Suppressor macrophage (primary cell): Measurements from ENCODE around the gene AGPAT4.

Experiments
- DNase-seq, 4 experiments: peaks; one replicate each; pipeline ENCODE4 v3.0.0-alpha.2; 2020 to 2022

AGPAT4 gene

DNA sequence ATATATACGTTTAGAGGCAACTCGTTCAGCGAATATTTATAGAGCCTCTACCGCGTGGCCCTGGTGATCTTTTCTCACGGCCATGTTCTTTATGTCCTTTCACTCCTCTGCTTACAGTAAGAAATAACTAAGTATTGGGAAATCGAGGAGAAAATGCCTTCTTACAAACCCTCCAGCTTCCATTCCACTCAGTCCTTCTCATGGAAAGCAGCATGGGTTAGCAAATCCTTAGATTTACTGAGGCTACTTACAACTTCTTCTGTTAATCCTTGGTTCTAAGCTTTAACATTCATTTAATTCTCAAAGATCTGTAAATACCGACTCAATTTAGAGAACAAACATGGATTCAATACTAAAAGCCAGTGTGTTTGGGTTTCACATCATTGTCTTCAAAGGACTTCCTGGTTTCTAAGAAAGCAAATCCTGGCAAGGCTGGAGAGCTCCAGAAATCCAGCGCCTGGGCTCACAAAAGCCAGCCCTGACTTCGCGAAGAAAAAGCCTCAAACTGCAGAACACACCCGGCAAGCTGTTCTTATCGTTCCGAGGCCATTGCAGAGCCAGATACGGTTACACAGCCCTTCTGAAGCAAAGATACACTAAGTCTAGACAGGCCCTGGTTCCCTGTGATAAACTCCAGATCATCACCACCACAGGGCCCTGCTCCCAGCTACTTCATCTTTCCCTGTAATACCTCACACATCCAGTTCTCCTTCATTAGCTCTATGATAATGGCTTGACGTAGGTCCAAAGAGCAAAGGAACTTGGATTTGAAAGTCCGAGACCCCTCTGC lies 19.2 kb downstream of the AGPAT4 start:
- DNase-seq = no peak

DNA sequence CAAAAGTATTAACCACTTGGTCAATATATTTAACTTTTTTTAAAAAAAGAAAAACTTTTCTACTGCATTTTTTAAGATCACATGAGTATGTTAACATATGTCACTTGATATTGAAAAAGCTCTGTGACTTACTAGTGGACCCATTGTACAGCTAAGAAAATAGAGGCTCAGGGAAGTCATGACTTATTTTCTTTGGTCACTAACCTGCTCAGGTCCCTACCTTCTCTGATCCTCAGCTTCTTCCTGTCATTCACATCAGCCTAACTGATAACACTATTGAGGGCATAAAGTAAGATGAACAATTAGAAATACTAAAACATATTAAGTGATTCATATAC lies 19.8 kb downstream of the AGPAT4 start:
- no peak for DNase-seq

DNA sequence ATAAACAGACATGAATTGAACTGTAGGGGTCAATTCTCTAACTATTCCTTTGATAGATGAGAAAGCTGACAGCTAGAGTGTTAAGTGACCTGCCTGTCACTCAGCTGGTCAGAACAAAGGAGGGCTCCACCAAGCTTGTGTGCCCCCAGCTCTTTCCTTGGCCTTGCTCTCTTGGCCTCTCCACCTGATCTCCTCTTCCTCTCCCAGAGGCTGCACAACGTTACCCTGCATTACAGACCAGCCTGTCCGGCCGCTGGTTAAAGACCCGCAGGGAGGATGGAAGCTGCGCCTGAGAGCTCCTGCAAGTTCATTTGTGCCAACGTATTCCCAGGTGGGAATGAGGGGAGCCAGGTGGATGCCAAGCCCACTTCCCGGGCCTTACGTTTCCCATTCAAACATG lies 22.5 kb downstream of the AGPAT4 start:
- no peak for DNase-seq

- DNase-seq = no peak
Observed at GRCh38 chr6:161249327-161249726, 24.5 kb downstream of the AGPAT4 start.

DNA sequence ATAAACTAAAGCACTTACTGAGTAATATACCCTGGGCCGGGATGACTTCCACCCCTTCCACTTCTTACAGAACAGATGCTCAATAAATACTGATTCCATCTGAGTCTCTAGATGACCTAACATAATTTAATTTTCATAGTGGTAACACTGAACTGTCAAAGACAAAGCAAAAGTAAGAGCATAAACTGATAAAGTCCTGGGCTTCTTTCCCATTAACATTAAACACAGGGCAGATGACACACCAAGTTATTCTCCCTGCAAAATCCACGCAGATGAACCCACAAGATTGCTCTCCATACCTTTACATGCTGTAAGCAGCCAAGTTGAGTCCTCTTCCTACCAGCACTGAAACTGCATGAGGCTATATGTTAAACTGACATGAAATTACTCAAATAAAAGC lies 27.1 kb downstream of the AGPAT4 start:
- DNase-seq = no peak

DNA sequence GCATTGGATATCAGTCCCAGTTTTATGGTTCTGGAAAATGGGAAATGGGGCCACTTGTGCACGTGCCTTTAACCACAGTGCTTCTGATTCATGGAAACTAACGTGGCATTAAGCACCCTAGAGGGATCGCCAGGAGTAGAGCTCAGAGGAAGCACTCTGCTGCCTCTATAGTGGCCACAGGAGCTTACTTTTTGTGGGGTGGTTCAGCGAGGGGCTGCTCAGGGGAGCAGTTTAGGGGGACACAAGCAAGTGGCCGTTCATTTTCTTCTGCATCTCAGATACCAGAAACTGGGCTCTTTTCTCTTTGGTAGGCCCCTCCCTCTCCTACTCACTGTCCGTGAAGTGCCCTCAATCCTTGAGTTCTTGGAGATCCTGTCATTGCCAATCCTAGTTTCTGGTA lies 28.5 kb downstream of the AGPAT4 start:
- no peak for DNase-seq

DNA sequence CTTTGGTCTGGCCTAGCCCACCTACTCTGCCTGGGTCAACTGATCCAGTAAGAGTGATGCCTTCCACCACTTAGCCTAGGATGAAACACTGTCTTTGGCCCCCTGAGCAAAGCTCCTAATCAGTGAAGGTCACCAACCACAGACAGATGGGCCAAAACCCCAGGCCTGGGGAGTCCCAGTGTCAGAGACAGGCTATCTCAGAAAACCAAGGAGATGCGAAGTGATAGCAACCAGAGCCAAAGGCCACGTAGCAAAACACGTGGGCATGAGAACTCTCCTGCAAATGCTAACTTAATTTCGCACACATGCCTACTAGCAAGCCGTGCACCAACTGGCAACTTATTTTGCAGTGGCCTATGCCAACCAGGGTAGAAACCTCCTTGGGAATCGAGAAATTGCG lies 29.1 kb downstream of the AGPAT4 start:
- no peak for DNase-seq

GRCh38 chr6:161242779-161243693 lies 30.8 kb downstream of the AGPAT4 start:
- peak; percentile 76 to 87 (median 82) for DNase-seq

DNA sequence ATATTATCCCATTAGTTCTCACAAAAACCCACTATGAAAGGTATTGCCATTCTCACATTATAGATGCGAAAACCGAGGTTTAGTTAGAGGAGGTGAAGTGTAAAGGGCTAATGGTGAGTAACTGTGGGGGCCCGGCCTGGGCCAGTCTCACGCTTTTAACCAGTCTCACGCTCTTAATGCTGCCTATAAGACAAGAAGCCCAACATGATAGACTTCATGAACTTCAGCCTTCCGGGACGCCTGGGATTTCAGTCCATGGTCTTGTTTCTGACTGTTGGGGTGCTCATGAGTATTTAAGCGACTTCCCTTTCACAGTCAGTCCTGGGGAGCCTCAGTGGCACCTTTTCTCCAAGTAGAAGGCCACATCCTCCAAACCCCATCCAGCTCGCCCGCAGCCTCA lies 31.7 kb downstream of the AGPAT4 start:
- DNase-seq = no peak

DNA sequence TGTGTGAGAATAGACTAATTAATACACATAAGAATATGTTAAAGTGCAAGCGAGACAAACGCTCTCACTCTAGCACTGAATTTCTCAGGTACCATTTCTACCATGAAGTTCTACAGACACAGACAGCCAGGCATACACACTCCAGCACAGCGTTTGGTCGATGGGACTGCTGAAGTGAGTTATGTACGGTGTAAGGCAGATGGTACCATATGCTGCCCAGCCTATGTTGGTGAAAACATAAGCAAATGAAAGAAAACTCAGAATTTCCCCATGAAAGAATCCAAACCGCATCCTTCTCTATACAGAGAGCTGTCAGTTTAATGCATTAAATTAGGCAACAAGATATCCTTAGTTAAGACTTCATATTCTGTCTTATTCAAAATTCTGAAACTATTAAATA lies 34.9 kb downstream of the AGPAT4 start:
- DNase-seq = no peak

DNA sequence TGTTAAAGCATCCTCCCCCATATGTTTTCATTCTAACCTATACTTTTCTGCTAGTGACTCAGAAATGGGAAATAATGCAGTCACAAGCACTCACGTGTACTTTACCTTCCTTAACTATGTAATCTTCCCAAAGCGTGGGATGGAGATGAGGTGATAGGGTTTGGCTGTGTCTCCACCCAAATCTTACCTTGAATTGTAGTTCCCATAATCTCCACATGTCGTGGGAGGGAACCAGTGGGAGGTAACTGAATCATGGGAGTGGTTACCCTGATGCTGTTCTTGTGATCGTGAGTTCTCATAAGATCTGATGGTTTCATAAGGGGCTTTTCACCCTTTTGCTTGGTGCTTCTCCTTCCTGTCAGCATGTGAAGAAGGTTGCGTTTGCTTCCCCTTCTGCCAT lies 35.4 kb downstream of the AGPAT4 start:
- peak; percentile 26 to 64 (median 44) for DNase-seq

DNA sequence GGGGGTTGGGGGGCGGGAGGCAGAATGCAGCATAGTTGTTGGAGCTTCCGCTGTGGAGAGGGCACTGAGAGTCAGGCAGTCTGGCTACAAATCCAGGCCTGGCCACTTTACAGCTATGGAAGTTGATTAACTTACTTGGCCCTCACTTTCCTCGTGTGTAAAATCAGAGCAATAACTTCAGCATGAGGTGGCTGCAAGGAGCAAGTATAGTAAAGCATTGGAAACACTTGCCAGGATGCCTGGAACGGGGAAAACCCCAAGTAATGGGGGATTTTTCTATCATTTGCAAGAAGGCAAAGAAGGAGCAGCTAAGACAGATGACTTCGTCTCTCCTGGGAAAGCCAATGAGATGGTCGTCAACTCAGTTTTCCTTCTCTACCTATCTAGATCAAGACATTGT lies 35.8 kb downstream of the AGPAT4 start:
- DNase-seq = no peak

DNA sequence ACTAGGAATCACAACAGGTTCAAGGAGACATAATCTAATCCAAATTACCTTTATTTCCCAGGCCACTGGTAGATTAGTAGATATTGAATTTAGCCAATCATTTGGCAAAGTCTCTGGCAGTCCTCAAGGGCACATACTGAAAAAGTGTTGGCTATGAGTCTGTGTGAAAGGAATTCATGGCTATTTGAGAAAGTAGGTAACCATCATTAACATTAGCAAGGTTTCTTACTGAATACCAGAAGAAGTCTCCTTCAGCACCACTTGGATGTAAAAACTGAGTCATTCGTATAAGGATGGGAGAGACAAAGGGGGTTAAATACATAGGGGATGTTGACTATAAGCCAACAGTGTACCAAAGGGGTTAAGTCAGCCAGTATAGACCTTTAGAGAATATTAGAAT lies 36.7 kb downstream of the AGPAT4 start:
- no peak for DNase-seq

DNA sequence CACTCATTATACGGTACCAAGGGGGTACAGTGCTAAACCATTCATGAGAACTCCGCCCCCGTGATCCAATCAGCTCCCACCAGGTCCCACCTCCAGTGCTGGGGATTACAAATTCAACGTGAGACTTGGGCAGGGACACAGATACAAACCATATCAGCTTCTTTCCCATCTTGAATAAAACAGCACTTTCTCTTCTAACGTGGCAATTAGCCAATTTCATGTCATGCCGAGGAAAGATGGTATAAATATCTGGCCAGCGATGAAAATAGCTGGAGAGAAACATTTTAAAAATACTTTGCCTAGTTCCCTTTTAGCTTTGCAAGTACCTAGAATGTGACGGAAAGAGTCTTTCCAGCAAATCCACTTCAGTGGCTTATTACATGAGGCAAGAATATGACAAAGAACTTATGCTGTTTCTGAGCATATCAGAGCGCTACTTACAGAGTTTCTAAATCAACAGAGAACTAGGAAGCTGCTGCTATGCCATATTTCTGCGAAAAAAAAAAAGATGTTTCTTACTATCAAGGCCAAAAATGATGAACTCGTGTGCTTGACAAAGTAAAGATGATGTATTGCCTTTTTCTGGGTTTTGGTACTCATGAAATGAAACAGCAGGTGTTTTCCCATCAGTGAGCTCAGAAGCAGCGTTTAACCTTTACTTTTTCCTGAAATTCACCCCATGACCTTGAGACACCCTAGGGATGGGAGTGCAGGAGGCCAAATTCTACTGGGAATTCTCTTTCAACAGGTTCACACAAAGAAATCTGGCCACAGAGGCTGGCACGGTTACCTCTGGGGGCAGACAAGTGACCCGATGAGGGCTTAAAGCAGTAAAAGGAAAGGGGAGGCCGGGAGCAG lies 37.9 kb downstream of the AGPAT4 start:
- peak; percentile 36 to 87 (median 59) for DNase-seq

- DNase-seq = peak in 1 of 4 experiments; percentile 14
Observed at GRCh38 chr6:161233986-161234661, 39.7 kb downstream of the AGPAT4 start.

DNA sequence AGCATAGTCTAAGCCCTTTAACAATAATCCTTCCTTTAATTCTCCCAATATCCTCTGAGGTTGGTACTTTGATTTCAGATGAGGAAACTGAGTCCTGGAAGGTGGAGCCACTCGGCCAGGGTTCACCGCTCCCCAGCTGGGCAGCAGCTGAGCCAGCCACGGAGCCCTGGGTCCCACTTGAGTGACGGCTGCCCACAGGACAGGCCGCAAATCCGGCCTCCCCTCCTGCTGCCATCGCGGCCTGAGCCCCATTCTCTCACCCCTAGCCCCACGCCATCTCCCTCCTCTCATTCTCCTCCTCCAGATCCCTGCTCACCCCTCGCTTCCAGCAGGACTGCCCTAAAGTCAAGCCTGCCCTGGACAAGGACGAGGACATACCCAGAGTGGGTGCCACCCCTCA lies 41.4 kb downstream of the AGPAT4 start:
- no peak for DNase-seq

DNA sequence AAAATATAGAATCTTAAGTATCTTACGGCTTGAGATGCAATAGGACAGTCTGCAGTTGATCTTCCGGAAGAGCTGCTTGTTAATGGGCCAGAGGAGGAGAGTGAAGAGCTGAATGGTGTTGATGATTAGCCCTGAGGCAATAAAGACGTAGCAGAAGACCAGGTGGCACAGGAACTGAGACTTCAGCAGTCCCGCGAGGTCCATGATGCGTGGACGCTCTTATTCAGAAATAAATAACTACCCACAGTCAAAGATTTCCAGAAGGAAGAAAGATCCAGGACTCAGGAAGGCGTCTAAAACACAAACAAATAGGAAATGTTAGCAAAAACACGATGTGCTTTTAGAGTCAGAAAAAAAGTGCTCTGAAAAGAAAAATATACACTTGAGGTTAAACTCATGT lies 41.9 kb downstream of the AGPAT4 start:
- no peak for DNase-seq

- DNase-seq = no peak
Observed at GRCh38 chr6:161230339-161230738, 43.5 kb downstream of the AGPAT4 start.

- DNase-seq = peak; percentile 81 to 94 (median 86)
Observed at GRCh38 chr6:161228921-161229591, 44.8 kb downstream of the AGPAT4 start.

DNA sequence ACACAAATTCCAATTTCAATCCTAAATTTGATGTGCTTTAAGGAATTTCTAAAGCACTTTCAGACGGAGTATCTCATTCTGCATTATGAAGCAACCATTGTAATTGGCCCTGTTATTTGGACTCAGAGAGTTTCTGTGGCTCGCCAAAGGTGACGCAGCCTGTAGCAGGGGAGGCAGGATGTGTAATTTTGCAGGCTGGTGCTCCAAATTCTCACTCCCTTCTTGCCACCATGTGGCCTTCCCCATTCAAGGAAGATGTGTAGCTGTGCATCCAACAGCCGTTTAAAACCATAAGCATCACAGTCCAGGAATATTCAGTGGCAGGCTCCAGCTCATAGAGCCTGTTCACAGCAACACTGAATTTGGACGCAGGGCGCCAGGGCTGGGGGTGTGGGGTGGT lies 45.8 kb downstream of the AGPAT4 start:
- DNase-seq = no peak
